SK-N-SH treated with all-trans-retinoic acid at 6 μM for 48 hours (cell line): Measurements from ENCODE around the gene RRP12.

Experiments used
- ATAC-seq: fragments of 200-7000 bp; cut with Tn5 transposase; 3 replicates; pipeline ENCODE4 v1.9.1; 2020; ENCODE audit warnings: mild to moderate bottlenecking, moderate library complexity
- ARNTL ChIP-seq: fragments of 450-650 bp; formaldehyde crosslinking; IDR thresholded peaks from 2 replicates; pipeline ENCODE4 v1.5.0; 2020; ENCODE audit warnings: low read depth, mild to moderate bottlenecking, moderate library complexity, borderline replicate concordance
- BACH2 ChIP-seq: fragments of 250-450 bp; sonication (Bioruptor Pico); IDR thresholded peaks from 2 replicates; pipeline ENCODE4 v1.9.0; 2021; ENCODE audit warnings: mild to moderate bottlenecking, borderline replicate concordance
- ESRRG ChIP-seq: fragments of 250-450 bp; sonication (Bioruptor Pico); IDR thresholded peaks from 2 replicates; pipeline ENCODE4 v1.6.1; 2021; ENCODE audit warnings: mild to moderate bottlenecking
- ISL1 ChIP-seq: fragments of 250-450 bp; sonication (Bioruptor Pico); IDR thresholded peaks from 2 replicates; pipeline ENCODE4 v2.1.2; 2022; ENCODE audit warnings: mild to moderate bottlenecking, moderate library complexity
- OSR1 ChIP-seq: fragments of 250-450 bp; sonication (Bioruptor Pico); IDR thresholded peaks from 2 replicates; pipeline ENCODE4 v1.8.0; 2022; ENCODE audit warnings: moderate library complexity, mild to moderate bottlenecking, inconsistent platforms
- PPARA ChIP-seq: fragments of 250-450 bp; sonication (Bioruptor Pico); IDR thresholded peaks from 2 replicates; pipeline ENCODE4 v1.5.0; 2020; ENCODE audit warnings: mild to moderate bottlenecking, borderline replicate concordance
- RARB ChIP-seq: fragments of 250-450 bp; sonication (Bioruptor Pico); IDR thresholded peaks from 2 replicates; pipeline ENCODE4 v1.8.0; 2021; ENCODE audit warnings: mild to moderate bottlenecking, moderate library complexity
- SNAI2 ChIP-seq: fragments of 250-450 bp; sonication (Bioruptor Pico); IDR thresholded peaks from 2 replicates; pipeline ENCODE4 v1.5.0; 2020; ENCODE audit warnings: mild to moderate bottlenecking, moderate library complexity
- TCF4 ChIP-seq: fragments of 250-450 bp; sonication (Bioruptor Pico); IDR thresholded peaks from 2 replicates; pipeline ENCODE4 v1.8.0; 2021; ENCODE audit warnings: mild to moderate bottlenecking, moderate library complexity, borderline replicate concordance
- TOX ChIP-seq: fragments of 250-450 bp; sonication (Bioruptor Pico); IDR thresholded peaks from 2 replicates; pipeline ENCODE4 v1.8.0; 2021; ENCODE audit warnings: mild to moderate bottlenecking, moderate library complexity, borderline replicate concordance
- ZC3H10 ChIP-seq: fragments of 250-450 bp; sonication (Bioruptor Pico); IDR thresholded peaks from 2 replicates; pipeline ENCODE4 v1.5.1; 2021; ENCODE audit warnings: mild to moderate bottlenecking, moderate library complexity
- ZFP3 ChIP-seq: fragments of 250-450 bp; sonication (Bioruptor Pico); IDR thresholded peaks from 2 replicates; pipeline ENCODE4 v1.5.0; 2020; ENCODE audit warnings: mild to moderate bottlenecking, moderate library complexity
- ZFP30 ChIP-seq: fragments of 450-650 bp; formaldehyde crosslinking; IDR thresholded peaks from 2 replicates; pipeline ENCODE4 v1.5.0; 2022; ENCODE audit warnings: mild to moderate bottlenecking, moderate library complexity
- ZNF565 ChIP-seq: fragments of 450-650 bp; formaldehyde crosslinking; conservative IDR thresholded peaks from 2 replicates; pipeline ENCODE4 v1.5.0; 2020; ENCODE audit warnings: low read depth, mild to moderate bottlenecking, moderate library complexity
- ZNF70 ChIP-seq: fragments of 450-650 bp; formaldehyde crosslinking; IDR thresholded peaks from 2 replicates; pipeline ENCODE4 v1.5.0; 2020; ENCODE audit warnings: mild to moderate bottlenecking, moderate library complexity
- ZNF8 ChIP-seq: fragments of 450-650 bp; formaldehyde crosslinking; IDR thresholded peaks from 2 replicates; pipeline ENCODE4 v1.5.0; 2020; ENCODE audit warnings: mild to moderate bottlenecking, moderate library complexity
- TF ChIP-seq, protein P1 (sequence below): fragments of 250-450 bp; sonication (Bioruptor Pico); IDR thresholded peaks from 2 replicates; pipeline ENCODE4 v1.5.0; 2020; ENCODE audit warnings: mild to moderate bottlenecking, moderate library complexity
- TF ChIP-seq, protein P2 (sequence below): fragments of 250-450 bp; sonication (Bioruptor Pico); IDR thresholded peaks from 2 replicates; pipeline ENCODE4 v1.8.0; 2021; ENCODE audit warnings: low read depth, mild to moderate bottlenecking, moderate library complexity, borderline replicate concordance
- TF ChIP-seq, protein P3 (sequence below): fragments of 250-450 bp; sonication (Bioruptor Pico); IDR thresholded peaks from 2 replicates; pipeline ENCODE4 v1.5.1; 2020; ENCODE audit warnings: low read depth, mild to moderate bottlenecking, moderate library complexity
- TF ChIP-seq, protein P4 (sequence below): fragments of 250-450 bp; sonication (Bioruptor Pico); IDR thresholded peaks from 2 replicates; pipeline ENCODE4 v1.8.0; 2020; ENCODE audit warnings: mild to moderate bottlenecking, moderate library complexity, borderline replicate concordance

RRP12 gene

DNA sequence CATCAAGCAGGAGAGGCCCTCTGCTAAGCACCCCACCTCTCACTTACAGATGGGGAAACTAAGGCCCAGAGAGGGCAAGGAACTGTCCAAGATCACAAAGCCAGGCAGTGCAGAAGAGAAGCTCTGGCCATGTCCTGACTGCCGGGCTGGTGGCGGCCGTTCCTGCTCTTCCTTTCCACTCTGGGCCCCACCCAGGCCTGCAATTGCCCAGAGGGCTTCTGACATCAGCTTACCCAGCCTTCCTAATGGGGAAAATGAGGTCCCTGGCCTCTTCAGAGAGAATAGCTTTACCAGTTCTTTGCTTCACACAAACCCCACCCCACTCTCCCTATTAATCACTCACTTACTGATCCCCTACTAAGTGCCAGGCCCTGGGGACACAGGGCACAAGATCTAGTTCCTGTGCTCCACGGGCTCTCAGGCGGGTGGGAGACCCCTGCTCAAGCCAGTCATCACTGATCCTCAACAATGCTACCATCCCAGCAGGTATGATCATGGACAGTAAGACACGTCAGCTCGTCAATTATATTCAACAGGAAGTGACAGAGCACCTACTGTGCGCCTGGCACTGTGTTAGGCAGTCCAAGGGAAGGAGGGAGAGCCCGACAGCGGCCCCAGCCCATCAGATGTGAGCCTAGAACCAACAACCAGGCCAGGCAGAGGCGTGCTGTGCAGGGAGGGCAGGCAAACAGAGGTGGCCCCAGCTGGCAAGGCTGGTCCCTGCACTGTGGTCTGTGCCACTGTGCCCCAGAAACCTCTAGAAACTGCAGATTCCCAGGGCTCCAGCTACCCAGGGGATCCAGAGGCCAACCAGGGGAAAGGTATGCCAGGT is 40.2 kb downstream of the RRP12 start:
- ATAC-seq, result no peak
- no peak for TF ChIP-seq BACH2 (CRISPR knock-in tag)
- no peak for TF ChIP-seq ZNF565 (CRISPR knock-in tag)
- no peak for TF ChIP-seq OSR1
- no peak for TF ChIP-seq ESRRG (CRISPR knock-in tag)
- TF ChIP-seq, protein P1, sequence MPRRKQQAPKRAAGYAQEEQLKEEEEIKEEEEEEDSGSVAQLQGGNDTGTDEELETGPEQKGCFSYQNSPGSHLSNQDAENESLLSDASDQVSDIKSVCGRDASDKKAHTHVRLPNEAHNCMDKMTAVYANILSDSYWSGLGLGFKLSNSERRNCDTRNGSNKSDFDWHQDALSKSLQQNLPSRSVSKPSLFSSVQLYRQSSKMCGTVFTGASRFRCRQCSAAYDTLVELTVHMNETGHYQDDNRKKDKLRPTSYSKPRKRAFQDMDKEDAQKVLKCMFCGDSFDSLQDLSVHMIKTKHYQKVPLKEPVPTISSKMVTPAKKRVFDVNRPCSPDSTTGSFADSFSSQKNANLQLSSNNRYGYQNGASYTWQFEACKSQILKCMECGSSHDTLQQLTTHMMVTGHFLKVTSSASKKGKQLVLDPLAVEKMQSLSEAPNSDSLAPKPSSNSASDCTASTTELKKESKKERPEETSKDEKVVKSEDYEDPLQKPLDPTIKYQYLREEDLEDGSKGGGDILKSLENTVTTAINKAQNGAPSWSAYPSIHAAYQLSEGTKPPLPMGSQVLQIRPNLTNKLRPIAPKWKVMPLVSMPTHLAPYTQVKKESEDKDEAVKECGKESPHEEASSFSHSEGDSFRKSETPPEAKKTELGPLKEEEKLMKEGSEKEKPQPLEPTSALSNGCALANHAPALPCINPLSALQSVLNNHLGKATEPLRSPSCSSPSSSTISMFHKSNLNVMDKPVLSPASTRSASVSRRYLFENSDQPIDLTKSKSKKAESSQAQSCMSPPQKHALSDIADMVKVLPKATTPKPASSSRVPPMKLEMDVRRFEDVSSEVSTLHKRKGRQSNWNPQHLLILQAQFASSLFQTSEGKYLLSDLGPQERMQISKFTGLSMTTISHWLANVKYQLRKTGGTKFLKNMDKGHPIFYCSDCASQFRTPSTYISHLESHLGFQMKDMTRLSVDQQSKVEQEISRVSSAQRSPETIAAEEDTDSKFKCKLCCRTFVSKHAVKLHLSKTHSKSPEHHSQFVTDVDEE (CRISPR knock-in tag), result no peak
- no peak for TF ChIP-seq ZFP3 (CRISPR knock-in tag)
- TF ChIP-seq, protein P2, sequence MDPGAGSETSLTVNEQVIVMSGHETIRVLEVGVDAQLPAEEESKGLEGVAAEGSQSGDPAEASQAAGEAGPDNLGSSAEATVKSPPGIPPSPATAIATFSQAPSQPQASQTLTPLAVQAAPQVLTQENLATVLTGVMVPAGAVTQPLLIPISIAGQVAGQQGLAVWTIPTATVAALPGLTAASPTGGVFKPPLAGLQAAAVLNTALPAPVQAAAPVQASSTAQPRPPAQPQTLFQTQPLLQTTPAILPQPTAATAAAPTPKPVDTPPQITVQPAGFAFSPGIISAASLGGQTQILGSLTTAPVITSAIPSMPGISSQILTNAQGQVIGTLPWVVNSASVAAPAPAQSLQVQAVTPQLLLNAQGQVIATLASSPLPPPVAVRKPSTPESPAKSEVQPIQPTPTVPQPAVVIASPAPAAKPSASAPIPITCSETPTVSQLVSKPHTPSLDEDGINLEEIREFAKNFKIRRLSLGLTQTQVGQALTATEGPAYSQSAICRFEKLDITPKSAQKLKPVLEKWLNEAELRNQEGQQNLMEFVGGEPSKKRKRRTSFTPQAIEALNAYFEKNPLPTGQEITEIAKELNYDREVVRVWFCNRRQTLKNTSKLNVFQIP (CRISPR knock-in tag), result no peak
- no peak for TF ChIP-seq ZFP30 (CRISPR knock-in tag)
- TF ChIP-seq, protein P3, sequence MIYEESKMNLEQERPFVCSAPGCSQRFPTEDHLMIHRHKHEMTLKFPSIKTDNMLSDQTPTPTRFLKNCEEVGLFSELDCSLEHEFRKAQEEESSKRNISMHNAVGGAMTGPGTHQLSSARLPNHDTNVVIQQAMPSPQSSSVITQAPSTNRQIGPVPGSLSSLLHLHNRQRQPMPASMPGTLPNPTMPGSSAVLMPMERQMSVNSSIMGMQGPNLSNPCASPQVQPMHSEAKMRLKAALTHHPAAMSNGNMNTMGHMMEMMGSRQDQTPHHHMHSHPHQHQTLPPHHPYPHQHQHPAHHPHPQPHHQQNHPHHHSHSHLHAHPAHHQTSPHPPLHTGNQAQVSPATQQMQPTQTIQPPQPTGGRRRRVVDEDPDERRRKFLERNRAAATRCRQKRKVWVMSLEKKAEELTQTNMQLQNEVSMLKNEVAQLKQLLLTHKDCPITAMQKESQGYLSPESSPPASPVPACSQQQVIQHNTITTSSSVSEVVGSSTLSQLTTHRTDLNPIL (CRISPR knock-in tag), result no peak
- TF ChIP-seq TOX, result no peak
- TF ChIP-seq ARNTL (CRISPR knock-in tag), result no peak
- no peak for TF ChIP-seq RARB (CRISPR knock-in tag)

DNA sequence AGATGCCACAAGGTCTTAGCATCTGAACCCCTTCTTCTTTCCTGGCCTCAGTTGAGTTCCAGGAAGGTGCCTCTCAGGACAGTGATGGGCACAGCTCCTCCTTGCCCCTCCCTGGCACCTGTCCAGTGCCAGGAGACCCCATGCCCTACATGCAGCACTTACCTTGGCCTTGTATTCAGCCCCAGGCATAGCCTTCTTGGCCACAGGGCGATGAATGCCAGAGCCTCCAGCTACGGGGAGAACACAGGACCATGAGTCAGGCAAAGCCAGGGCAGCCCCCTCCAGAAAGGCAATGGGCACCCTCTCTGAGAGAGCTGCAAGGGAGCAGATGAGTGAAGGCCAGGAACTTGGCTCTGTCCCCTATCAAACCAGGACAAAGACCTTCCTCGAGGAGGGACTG is 42.4 kb downstream of the RRP12 start:
- no peak for ATAC-seq

More for the DNA sequence above, 42.4 kb downstream of the RRP12 start:
- TF ChIP-seq BACH2 (CRISPR knock-in tag) (no peak), ISL1 (CRISPR knock-in tag) (no peak), ZNF565 (CRISPR knock-in tag) (no peak), ZNF8 (CRISPR knock-in tag) (no peak), ESRRG (CRISPR knock-in tag) (no peak), OSR1 (no peak), ZFP30 (CRISPR knock-in tag) (no peak), SNAI2 (CRISPR knock-in tag) (no peak), ZNF70 (CRISPR knock-in tag) (no peak), RARB (CRISPR knock-in tag) (no peak), PPARA (no peak), TCF4 (CRISPR knock-in tag) (no peak), TOX (no peak), ZC3H10 (CRISPR knock-in tag) (no peak)
- TF ChIP-seq, protein P3 (CRISPR knock-in tag), result no peak
- TF ChIP-seq, protein P4, sequence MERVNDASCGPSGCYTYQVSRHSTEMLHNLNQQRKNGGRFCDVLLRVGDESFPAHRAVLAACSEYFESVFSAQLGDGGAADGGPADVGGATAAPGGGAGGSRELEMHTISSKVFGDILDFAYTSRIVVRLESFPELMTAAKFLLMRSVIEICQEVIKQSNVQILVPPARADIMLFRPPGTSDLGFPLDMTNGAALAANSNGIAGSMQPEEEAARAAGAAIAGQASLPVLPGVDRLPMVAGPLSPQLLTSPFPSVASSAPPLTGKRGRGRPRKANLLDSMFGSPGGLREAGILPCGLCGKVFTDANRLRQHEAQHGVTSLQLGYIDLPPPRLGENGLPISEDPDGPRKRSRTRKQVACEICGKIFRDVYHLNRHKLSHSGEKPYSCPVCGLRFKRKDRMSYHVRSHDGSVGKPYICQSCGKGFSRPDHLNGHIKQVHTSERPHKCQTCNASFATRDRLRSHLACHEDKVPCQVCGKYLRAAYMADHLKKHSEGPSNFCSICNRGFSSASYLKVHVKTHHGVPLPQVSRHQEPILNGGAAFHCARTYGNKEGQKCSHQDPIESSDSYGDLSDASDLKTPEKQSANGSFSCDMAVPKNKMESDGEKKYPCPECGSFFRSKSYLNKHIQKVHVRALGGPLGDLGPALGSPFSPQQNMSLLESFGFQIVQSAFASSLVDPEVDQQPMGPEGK (CRISPR knock-in tag), result no peak
- TF ChIP-seq, protein P1 (CRISPR knock-in tag), result no peak
